ENCODE measurements around the gene SSH2.

Gene SSH2

DNA sequence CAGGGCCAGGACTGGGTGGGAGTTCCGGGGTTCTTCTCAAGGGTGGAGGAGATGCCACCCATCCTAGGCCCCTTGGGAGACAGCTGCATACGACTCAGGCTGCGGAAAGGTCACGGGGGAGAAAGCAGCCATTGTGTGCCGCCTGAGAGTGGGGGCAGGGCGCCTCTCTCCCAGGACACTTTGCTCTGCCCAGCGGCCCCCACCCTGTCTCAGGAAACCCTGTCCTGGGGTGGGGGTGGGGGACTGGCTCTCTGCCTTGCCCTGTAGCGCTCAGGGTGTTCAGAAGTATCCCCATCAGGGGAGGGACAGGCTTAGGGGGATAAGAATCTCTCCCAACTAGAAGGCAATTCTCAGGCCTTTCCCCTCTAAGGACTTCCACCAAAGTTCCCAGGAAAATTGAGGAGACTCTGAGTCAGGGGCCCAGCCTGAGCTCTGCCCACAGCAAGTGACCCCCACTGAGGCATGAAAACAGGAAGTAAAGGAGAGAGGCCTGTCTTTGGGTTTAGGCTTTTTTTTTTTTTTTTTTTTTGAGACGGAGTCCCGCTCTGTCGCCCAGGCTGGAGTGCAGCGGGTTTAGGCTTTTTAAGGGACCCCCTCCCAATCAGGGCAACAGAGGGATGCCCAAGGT lies 345.5 kb downstream of the SSH2 start (continued):
- TF ChIP-seq, protein P1, sequence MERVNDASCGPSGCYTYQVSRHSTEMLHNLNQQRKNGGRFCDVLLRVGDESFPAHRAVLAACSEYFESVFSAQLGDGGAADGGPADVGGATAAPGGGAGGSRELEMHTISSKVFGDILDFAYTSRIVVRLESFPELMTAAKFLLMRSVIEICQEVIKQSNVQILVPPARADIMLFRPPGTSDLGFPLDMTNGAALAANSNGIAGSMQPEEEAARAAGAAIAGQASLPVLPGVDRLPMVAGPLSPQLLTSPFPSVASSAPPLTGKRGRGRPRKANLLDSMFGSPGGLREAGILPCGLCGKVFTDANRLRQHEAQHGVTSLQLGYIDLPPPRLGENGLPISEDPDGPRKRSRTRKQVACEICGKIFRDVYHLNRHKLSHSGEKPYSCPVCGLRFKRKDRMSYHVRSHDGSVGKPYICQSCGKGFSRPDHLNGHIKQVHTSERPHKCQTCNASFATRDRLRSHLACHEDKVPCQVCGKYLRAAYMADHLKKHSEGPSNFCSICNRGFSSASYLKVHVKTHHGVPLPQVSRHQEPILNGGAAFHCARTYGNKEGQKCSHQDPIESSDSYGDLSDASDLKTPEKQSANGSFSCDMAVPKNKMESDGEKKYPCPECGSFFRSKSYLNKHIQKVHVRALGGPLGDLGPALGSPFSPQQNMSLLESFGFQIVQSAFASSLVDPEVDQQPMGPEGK (CRISPR knock-in tag; IDR thresholded peaks at IDR 0.05; ENCODE audit: borderline replicate concordance) = no peak

GRCh38 chr17:29583324-29584248 lies 346.4 kb downstream of the SSH2 start:
- ATAC-seq = no peak
- no peak for TF ChIP-seq SNAI2 (CRISPR knock-in tag; IDR thresholded peaks at IDR 0.05)

DNA sequence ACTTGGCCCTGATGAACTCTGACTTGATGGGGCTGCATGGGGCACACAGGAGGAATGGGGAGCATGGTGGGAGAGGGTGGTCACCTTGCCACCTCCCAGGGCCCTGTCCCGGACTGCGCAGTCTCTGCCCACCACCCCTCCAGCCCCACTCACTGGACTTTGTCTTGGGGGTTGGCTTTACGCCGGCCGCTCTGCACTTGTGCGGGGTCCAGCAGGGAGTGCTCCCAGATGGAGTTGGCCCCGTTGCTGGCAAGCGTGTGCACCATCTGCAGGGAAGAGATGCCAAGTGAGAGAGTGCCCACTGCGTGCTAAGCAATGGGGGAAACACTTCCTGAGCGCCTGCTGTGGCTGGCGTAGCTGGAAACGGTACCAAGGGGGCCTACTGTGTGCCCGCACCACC lies 347.3 kb downstream of the SSH2 start:
- TF ChIP-seq RARB (CRISPR knock-in tag; IDR thresholded peaks at IDR 0.05) (no peak), ZNF8 (CRISPR knock-in tag; IDR thresholded peaks at IDR 0.05) (no peak), BACH2 (CRISPR knock-in tag; IDR thresholded peaks at IDR 0.05; ENCODE audit: borderline replicate concordance) (no peak), SNAI2 (CRISPR knock-in tag; IDR thresholded peaks at IDR 0.05) (no peak), ZC3H10 (CRISPR knock-in tag; IDR thresholded peaks at IDR 0.05) (no peak)
- TF ChIP-seq, protein P2, sequence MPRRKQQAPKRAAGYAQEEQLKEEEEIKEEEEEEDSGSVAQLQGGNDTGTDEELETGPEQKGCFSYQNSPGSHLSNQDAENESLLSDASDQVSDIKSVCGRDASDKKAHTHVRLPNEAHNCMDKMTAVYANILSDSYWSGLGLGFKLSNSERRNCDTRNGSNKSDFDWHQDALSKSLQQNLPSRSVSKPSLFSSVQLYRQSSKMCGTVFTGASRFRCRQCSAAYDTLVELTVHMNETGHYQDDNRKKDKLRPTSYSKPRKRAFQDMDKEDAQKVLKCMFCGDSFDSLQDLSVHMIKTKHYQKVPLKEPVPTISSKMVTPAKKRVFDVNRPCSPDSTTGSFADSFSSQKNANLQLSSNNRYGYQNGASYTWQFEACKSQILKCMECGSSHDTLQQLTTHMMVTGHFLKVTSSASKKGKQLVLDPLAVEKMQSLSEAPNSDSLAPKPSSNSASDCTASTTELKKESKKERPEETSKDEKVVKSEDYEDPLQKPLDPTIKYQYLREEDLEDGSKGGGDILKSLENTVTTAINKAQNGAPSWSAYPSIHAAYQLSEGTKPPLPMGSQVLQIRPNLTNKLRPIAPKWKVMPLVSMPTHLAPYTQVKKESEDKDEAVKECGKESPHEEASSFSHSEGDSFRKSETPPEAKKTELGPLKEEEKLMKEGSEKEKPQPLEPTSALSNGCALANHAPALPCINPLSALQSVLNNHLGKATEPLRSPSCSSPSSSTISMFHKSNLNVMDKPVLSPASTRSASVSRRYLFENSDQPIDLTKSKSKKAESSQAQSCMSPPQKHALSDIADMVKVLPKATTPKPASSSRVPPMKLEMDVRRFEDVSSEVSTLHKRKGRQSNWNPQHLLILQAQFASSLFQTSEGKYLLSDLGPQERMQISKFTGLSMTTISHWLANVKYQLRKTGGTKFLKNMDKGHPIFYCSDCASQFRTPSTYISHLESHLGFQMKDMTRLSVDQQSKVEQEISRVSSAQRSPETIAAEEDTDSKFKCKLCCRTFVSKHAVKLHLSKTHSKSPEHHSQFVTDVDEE (CRISPR knock-in tag; IDR thresholded peaks at IDR 0.05) = no peak
- no peak for ATAC-seq

DNA sequence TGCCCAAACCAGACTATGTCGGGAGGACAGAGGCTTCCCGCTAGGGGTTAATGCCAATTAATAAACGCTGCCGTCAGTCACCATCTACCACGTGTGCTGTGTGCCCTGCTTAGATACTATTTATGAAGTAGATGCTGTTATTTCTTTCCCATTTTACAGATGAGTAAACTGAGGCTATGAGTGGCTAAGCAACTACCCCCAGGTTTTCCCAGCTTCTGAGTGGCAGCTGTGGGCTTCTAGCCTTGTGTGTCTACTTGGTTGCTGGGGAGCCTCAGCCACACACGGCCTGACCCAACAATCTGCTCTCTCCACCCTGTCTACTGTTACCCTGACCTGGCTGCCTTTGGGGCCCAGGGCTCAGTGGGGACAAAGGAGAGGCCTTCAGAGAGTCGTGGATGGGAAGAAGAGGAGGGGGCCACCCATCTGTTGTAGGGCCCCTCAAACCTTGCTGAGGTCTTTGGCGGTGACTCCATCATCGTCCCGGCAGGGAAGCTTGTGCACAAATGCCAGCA lies 347.7 kb downstream of the SSH2 start:
- TF ChIP-seq ISL1 (CRISPR knock-in tag; IDR thresholded peaks at IDR 0.05) (no peak), ZFP3 (CRISPR knock-in tag; IDR thresholded peaks at IDR 0.05) (no peak), RARB (CRISPR knock-in tag; IDR thresholded peaks at IDR 0.05) (no peak)
- ATAC-seq = no peak

GRCh38 chr17:29581583-29582253 lies 348.3 kb downstream of the SSH2 start:
- TF ChIP-seq, protein P3, sequence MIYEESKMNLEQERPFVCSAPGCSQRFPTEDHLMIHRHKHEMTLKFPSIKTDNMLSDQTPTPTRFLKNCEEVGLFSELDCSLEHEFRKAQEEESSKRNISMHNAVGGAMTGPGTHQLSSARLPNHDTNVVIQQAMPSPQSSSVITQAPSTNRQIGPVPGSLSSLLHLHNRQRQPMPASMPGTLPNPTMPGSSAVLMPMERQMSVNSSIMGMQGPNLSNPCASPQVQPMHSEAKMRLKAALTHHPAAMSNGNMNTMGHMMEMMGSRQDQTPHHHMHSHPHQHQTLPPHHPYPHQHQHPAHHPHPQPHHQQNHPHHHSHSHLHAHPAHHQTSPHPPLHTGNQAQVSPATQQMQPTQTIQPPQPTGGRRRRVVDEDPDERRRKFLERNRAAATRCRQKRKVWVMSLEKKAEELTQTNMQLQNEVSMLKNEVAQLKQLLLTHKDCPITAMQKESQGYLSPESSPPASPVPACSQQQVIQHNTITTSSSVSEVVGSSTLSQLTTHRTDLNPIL (CRISPR knock-in tag; IDR thresholded peaks at IDR 0.05; ENCODE audit: low read depth) = no peak
- TF ChIP-seq, protein P2 (CRISPR knock-in tag; IDR thresholded peaks at IDR 0.05) = no peak
- ATAC-seq = no peak
